GM19025 (cell line): ENCODE data around the gene CPM.
"Not testable (repeated sequence)": the region's sequence is repeated elsewhere in the genome, so short reads cannot be mapped to it uniquely, and the experiment has no call there.

Experiments
- ATAC-seq: cut with Tn5 transposase; IDR thresholded peaks from one replicate; pipeline ENCODE4 v1.9.1; 2021; ENCODE audit warnings: mild to moderate bottlenecking, low read depth, moderate library complexity; ENCODE audit not compliant: unreplicated experiment

The CPM gene

DNA sequence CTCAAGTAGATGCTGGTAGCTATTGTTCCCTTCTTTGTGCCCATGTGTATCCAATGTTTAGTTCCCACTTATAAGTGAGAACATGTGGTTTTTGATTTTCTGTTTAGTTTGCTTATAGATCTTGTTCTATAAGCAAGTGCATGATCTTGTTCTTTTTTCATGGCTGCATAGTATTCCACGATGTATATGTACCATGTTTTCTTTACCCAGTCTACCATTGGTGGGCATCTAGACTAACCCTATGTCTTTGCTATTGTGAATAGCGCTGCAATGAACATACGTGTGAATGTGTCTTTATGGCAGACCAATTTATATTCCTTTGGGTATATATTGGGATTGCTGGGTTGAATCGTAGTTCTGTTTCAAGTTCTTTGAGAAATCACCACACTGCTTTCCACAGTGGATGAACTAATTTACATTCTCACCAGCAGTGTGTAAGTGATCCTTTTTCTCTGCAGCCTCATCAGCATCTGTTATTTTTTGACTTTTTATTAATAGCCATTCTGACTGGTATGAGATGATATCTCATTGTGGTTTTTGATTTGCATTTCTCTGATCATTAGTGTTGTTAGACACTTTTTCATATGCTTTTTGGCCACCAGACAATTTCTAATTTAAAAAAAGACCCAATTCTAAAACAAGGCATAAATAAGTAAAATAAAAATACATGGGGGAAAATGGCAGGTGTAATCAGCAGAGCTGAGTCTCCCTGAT, 50.6 kb downstream of the CPM start:
- ATAC-seq, result no peak

DNA sequence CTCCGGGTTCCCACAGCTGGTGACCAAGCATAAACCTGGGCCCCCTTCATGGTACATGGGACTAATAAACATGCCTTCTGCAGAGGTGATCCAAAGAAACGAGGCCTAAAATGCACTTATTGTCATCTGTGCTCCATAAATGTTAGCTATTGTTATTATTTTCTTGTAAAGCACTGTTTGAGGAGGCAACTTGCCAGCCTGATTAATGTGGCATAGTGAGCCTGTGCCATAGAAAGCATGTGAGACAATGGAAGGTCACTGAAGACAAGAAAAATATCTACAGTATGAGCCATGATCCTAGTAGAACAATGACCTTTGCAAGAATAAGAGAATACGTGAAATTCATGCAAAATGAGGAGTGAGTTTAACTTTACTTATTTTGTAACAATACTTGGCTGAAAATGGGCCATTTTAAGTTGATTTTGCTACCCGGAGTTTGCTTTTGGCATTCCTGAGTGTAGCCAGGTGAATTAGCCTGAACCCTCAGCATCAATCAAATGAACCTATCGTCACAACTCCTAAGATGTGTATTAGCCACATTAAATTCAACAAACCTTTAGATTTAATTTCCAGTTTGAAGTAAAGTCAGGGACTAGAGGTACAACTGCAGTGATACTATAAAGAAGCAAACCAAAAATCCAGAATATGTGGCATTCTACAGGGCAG, 52.2 kb downstream of the CPM start:
- no peak for ATAC-seq

DNA sequence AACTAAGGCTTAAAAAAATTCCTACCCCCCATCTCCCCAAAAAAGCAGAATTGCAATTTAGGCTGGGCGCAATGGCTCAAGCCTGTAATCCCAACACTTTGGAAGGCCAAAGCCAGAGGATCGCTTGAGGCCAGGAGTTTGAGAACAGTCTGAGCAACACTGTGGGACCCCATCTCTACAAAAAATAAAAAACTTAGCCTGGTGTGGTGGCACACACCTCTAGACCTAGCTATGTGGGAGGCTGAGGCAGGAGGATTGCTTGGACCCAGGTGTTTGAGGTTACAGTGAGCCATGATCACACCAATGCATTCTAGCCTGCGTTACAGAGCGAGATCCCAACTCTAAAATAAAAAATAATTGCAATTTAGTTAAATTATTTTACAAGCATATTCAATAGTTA, 54.1 kb downstream of the CPM start:
- no peak for ATAC-seq

DNA sequence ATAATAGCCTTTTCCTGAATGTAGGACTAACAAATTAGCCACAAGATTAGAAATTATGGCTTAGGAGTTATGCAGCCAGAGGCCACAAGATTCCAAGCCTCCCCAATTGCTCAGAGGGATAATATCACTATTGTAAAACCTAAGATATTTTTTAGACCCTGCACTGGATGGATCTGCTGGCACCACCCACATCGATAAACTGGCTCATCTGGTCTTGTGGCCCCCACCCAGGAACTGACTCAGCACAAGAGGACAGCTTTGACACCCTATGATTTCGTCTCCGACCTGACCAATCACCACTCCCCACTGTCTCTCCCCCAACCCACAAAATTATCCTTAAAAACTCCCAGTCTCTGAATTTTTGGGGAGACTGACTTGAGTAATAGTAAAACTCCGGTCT, 54.7 kb downstream of the CPM start:
- ATAC-seq, result no peak

DNA sequence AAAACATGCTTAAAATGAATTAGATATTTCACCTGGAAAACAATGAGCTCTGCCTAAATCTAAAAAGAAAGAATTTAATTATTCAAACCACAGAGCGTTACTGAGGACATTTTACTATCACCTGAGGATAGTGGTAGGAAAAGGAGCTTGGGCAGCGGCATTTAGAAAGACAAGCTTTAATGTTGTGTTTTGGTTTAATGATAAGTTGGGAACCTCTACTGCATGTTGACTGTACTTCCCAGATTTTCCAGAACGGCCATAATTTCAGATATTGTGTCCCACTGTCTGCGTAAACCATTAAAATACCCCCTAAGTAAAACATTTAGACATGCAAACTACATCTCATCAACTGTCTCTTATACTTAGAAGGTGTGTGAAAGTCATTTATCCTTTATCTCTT, 55.4 kb downstream of the CPM start:
- no peak for ATAC-seq

- no peak for ATAC-seq
These were observed 56.5 kb downstream of the CPM start for GRCh38 chr12:68876461-68876860.

DNA sequence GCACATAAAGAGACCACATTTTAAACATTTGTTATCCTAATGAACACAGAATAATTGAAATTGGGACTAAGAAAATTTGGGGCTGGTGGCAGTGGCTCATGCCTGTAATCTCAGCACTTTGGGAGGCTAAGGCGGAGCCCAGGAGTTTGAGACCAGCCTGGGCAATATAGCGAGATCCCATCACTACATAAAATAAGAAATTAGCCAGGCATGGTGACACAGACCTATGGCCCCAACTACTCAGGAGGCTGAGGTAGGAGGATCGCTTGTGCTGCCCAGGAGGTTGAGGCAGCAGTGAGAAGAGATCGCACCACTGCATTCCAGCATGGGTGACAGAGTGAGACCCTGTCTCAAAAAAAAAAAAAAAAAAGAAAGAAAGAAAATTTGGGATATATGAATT, 59.7 kb downstream of the CPM start:
- no peak for ATAC-seq

DNA sequence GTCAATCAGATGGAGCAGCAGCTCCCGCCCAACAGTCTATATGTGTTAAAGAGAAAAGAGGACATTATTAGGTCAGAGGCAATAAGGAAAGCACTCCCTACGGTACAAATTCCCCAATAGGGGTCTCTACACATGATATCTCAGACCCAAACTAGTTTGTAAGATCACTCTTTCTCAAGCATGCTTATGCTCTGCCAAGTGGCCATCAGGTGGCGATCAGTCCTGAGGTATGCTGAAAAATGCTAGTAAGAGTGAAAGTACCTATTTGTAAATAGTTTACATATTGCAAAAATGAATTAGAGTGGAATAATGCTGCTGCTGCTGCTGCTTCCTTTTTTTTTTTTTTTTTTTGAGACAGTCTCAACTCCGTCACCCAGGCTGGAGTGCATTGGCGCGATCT, 61.0 kb downstream of the CPM start:
- ATAC-seq, result no peak

DNA sequence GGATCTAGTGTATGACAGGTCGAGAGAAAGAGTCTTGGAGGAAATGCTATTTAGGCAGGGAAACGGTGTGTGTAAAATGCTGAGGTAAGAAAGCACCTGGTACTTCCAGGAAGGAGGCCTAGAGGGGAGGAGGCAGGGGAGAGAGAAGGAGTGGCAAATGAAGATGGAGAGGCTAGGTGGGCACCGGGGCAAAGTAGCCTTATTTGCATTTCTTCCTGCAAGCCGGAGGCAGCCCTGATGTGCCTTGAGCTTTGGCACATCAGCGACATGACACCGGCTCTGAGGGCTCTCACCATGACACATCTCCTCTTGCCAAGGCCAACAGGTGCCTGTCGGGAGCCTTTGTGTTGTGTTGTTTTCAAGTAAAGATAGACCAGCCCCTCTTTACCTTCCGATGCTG, 61.6 kb downstream of the CPM start:
- ATAC-seq, result no peak

GRCh38 chr12:68870443-68870842, 62.5 kb downstream of the CPM start:
- no peak for ATAC-seq

DNA sequence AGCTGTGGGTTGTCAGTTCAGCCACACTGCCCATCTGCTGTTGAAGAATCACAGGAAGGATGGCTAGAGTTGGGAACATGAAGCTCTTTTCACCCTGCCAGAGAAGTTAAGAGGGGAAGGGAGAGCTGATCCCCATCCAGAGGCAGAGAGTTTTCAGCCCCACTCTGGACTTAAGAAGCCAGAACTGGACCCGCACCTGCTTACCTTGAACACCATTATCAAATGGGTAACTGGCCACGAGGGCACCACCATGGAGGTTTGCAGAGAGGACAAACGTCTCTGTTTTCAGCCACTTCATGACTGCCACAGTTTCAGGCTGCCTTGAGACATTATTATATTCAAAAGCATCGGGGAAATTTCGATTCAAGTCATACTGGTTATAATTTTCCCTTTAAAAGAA, 63.0 kb downstream of the CPM start:
- no peak for ATAC-seq

DNA sequence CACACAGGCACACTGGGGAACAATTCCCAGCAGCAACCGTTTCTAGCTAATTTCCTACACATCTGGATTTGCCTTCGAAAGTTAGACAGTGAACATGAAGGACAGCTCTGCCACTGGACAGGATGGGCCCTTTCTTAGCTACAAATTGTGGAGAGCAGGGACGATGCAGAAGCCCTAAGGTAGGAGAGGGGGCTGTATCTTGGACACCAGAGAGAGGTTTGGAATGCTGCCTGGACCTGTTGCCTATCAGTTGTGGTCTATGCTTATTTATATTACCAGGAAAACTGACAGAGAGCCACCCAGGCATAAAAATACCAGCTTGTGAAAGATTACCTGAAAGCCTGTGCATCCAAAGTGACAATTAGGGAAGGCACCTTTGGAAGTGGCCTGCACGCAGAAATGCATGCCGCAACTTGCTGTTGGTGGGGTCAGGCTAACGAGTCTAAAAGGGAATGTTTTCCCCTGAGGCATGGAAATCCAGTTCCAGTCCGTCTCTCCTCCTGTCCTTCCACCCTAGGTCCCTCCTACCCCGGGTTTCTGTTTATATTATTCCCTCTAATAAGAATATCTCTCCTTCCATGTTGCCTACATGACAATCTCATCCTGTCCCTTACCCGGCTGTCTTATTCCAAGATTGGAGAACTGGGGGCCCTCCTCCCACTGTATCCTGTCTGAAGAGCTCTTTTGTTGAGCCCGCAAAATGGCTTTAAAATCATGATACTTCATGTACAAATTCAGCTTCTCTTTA, 64.8 kb downstream of the CPM start:
- no peak for ATAC-seq

GRCh38 chr12:68867606-68868005, 65.4 kb downstream of the CPM start:
- no peak for ATAC-seq

GRCh38 chr12:68866950-68867349, 66.0 kb downstream of the CPM start:
- ATAC-seq, result no peak

DNA sequence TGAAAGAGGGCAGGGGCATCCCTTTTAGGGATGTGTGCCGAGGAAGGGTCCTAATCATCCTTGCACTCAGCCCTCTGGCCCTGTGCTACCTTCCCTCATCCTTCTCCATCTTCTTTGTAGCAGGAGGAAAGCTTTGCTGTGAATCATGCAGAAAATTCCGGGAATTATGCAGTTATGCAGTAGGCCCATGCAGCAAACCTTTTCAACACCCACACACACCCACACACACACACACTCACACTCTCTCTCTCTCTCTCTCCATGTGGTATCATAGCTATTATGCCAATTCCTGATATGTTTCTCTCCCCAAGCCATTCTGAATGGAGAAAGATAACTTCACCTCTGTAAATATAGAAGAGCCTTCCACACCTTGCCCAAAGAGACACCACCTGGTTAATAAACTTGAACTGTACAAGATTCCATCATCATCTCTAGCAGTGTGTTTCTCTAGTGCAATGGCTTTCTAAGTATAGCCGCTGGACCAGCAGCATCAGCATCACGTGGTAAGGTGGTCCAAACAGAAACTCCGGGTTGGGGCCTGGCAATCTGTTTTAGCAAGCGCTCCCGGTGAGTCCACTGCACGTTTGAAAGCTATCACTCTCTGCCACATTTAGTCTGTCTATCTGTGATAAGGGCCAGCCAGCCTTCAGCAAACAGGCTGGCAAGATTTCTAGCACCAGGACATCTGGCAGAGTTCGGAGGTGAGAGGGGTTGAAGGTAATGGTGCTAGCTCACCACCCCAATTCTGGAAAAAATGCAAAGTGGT, 67.4 kb downstream of the CPM start:
- no peak for ATAC-seq

DNA sequence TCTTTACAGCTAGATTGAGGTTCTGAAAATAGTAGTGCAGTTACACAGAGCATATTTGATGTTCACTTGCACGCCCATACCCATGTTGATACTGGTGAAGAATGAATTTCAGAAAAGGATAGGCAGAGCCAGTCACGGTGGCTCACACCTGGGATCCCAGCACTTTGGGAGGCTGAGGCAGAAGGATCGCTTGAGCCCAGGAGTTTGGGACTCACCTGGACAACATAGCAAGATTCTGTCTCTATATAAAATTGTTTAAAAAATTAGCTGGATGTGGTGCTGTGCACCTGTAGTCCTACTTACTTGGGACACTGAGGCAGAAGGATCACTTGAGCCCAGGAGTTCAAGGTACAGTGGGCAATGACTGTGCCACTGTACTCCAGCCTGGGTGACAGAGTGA, 68.4 kb downstream of the CPM start:
- no peak for ATAC-seq

- not testable (repeated sequence) for ATAC-seq
These were observed 69.0 kb downstream of the CPM start for GRCh38 chr12:68863886-68864454.

- no peak for ATAC-seq
These were observed 69.7 kb downstream of the CPM start for GRCh38 chr12:68863109-68863770.

GRCh38 chr12:68861890-68862289, 71.1 kb downstream of the CPM start:
- ATAC-seq, result no peak

- no peak for ATAC-seq
These were observed 76.5 kb downstream of the CPM start for GRCh38 chr12:68856510-68856909.
